Measurements from ENCODE around the gene CNTNAP2.

DNA sequence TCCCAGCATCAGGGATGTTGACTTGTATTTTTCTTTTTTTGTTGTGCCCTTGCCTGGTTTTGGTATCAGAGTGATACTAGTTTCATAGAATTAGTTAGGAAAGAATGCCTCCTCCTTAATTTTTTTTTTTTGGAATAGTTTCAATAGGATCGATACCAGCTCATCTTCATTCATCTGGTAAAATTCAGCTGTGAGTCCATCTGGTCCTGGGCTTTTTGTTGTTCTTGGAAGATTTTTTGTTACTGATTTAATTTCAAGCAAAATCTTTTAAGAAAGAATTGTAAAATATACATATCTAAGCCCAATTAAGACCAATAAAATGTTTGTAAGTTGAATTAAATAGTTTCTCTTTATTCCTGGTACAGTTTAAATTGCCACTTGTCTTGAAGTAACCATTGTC lies 1159.5 kb downstream of the CNTNAP2 start:
- TF ChIP-seq, protein P1, sequence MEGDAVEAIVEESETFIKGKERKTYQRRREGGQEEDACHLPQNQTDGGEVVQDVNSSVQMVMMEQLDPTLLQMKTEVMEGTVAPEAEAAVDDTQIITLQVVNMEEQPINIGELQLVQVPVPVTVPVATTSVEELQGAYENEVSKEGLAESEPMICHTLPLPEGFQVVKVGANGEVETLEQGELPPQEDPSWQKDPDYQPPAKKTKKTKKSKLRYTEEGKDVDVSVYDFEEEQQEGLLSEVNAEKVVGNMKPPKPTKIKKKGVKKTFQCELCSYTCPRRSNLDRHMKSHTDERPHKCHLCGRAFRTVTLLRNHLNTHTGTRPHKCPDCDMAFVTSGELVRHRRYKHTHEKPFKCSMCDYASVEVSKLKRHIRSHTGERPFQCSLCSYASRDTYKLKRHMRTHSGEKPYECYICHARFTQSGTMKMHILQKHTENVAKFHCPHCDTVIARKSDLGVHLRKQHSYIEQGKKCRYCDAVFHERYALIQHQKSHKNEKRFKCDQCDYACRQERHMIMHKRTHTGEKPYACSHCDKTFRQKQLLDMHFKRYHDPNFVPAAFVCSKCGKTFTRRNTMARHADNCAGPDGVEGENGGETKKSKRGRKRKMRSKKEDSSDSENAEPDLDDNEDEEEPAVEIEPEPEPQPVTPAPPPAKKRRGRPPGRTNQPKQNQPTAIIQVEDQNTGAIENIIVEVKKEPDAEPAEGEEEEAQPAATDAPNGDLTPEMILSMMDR (IDR thresholded peaks at IDR 0.05), result no peak
- TF ChIP-seq POLR2AphosphoS5 (IDR thresholded peaks at IDR 0.05) (no peak), POLR2A (IDR thresholded peaks at IDR 0.05) (no peak), EP300 (IDR thresholded peaks at IDR 0.05) (no peak)

Measured in stomach (tissue), 4 donors.